Psoas muscle (tissue), 8 donors: ENCODE data around the gene TXNL4B. TPM values are rescaled to one million over a fixed set of nuclear protein-coding genes. Genes with fewer than 3 reads are reported as not detected.

Experiments used
- ATAC-seq, 4 donors: fragments of 200-7000 bp; cut with Tn5 transposase; one replicate each; pipeline ENCODE4 v1.9.1; 2020; ENCODE audit warnings: moderate library complexity in 3 of 4, mild to moderate bottlenecking in 2 of 4
- DNase-seq, 2 donors: peaks; one replicate each; pipeline ENCODE4 v3.0.0-alpha.2; 2020
- H3K27ac ChIP-seq: fragments of 200-600 bp; one replicate; pipeline ENCODE4 v1.8.0; 2022
- H3K27me3 ChIP-seq, 3 donors: fragments of 200-600 bp in 1 of 3; one replicate each; pipeline versions ENCODE4 v1.6.1 to v1.8.0; 2013 to 2022; ENCODE audit warnings: low read length in 2 of 3, mild to moderate bottlenecking in 2 of 3, moderate library complexity in 1 of 3; ENCODE audit not compliant: insufficient read depth in 3 of 3
- H3K36me3 ChIP-seq, 2 donors: fragments of 200-600 bp in 1 of 2; one replicate each; pipeline versions ENCODE4 v1.6.1 to v1.8.0; 2013 to 2022; ENCODE audit warnings: low read depth in 1 of 2, mild to moderate bottlenecking in 1 of 2, moderate library complexity in 1 of 2; ENCODE audit not compliant: insufficient read depth in 1 of 2
- H3K4me1 ChIP-seq: fragments of 200-600 bp; one replicate; pipeline ENCODE4 v1.8.0; 2022
- H3K4me3 ChIP-seq: fragments of 200-600 bp; one replicate; pipeline ENCODE4 v1.8.0; 2022; ENCODE audit warnings: mild to moderate bottlenecking
- H3K9me3 ChIP-seq: fragments of 200-600 bp; one replicate; pipeline ENCODE4 v1.8.0; 2022
- CTCF ChIP-seq: fragments of 200-600 bp; IDR thresholded peaks from one replicate; pipeline ENCODE4 v1.8.0; 2022; ENCODE audit warnings: antibody characterized with exemption
- WGBS, 3 donors: extraction: QIAGEN DNeasy Blood & Tissue Kit; methylation state at CpG; one replicate each; pipeline versions ENCODE4 v1.1.6 to v1.1.7; 2013; 5-methylcytosine and 5-hydroxymethylcytosine counted together
- intact Hi-C, 2 donors: fragments of 100-400 bp; cut with DNase I; formaldehyde crosslinking; loops; one replicate each; pipeline versions ENCODE4 v1.11.0 to v1.14.2; 2022
- long read RNA-seq, 2 donors: library from polyadenylated mRNA; unstranded; transcript quantifications; one replicate each; pipeline ENCODE4 v2.0.0, GENCODE V29; 2021
- polyA plus RNA-seq, 3 donors: library from polyadenylated mRNA; stranded (reverse); fragments of 200-250 nt; gene quantifications; one replicate each; pipeline ENCODE4 v1.2.3, GENCODE V29; 2013
- total RNA-seq, 4 donors: library from RNA; stranded (reverse); fragmentation: NEBNext Ultra II Directional in 2 of 4; extraction: Animal tissue kit (Norgen Biotek cat#: 25700) in 2 of 4; gene quantifications; one replicate each; pipeline versions ENCODE4 v1.2.1 to v1.2.4, GENCODE V29; 2021 to 2023
- donor health status: healthy with polysubstance abuse.
- donor health status: DM: no; HTN: no; CAD: no; lungs with moderate emphysema.
- donor health status: Bipolar disorder and iron deficiency.
- donor health status: healthy.
- donor health status: DM: yes; HTN: yes; CAD: no.
- donor health status: DM: no; HTN: no; CAD: no.
- donor health status: DM: no; HTN: no; CAD: no.
- donor health status: DM: yes; HTN: yes; CAD: no.

Gene TXNL4B
- total RNA-seq (10 to 100 TPM in 1 of 4 donors, 1 to 10 TPM in 3; 6.7 to 13.1 (median 8.7) TPM), polyA plus RNA-seq (10 to 100 TPM in 2 of 3 donors, 1 to 10 TPM in 1; 8.3 to 52.1 (median 20.7) TPM)
- long read RNA-seq, donor 1, partial matches to known transcripts: 0 of 4 reads
- long read RNA-seq, donor 1, other reads (novel, unspliced or antisense): 2 of 4 reads
- long read RNA-seq, donor 2, transcript TXNL4B-201 (4 exons, 2,556 nt): major isoform, 10 of 12 reads
- long read RNA-seq, donor 2, partial matches to known transcripts: 0 of 12 reads
- long read RNA-seq, donor 2, other reads (novel, unspliced or antisense): 2 of 12 reads

GRCh38 chr16:72093448-72094265 lies at the start of gene TXNL4B, which contains the start of gene DHX38:
Gene TXNL4B, minus strand, starts transcription at chr16:72093620. Its CDS starts 2,871 bp downstream, at chr16:72090749.
Gene DHX38, plus strand, starts transcription at chr16:72093847. Its CDS starts 2,311 bp downstream, at chr16:72096158.
- peaks cover 18 to 54% of the 10 kb centered on the region in 2 donors for H3K36me3 ChIP-seq
- intact Hi-C loops: loop anchor here (2.0 to 10.0 kb wide), 3 partner anchors 81 to 239 kb away; partner anchors contain the start of gene DHODH (in 1 of the 2)
- no peaks in the 10 kb centered on the region for H3K27me3 ChIP-seq
- TF ChIP-seq CTCF: no peak
- H3K4me3 ChIP-seq: peak within 1 kb of the TSS; percentile 89
- no peaks in the 10 kb centered on the region for H3K9me3 ChIP-seq
- H3K4me1 ChIP-seq: peaks cover 21% of the 10 kb centered on the region
- peak within 1 kb of the TSS; percentile 86 for H3K27ac ChIP-seq
- DNase-seq: peak; percentile 91 to 95
- peak; percentile 98 to 99 (median 99) for ATAC-seq
- WGBS, 3 donors: 0 to 1% (median 0%) methylated on average over 43 of the region's 43 CpGs

GRCh38 chr16:72142476-72142875 lies 49.1 kb upstream of the TXNL4B start:
- H3K36me3 ChIP-seq: no peaks in the 10 kb centered on the region
- no peak overlapping the region for H3K27ac ChIP-seq
- DNase-seq (no peak), ATAC-seq (no peak)
- H3K4me3 ChIP-seq: no peak overlapping the region
- intact Hi-C loops: no loop called here
- WGBS, 3 donors: 47 to 73% (median 55%) methylated on average over 1 of the region's 1 CpG
- H3K4me1 ChIP-seq: no peaks in the 10 kb centered on the region
- no peak for TF ChIP-seq CTCF
- H3K27me3 ChIP-seq: no peaks in the 10 kb centered on the region
- no peaks in the 10 kb centered on the region for H3K9me3 ChIP-seq

GRCh38 chr16:72139908-72140307 lies 46.5 kb upstream of the TXNL4B start:
- no peaks in the 10 kb centered on the region for H3K36me3 ChIP-seq
- no peak overlapping the region for H3K4me3 ChIP-seq
- no peak overlapping the region for H3K27ac ChIP-seq
- ATAC-seq: no peak
- 93 to 99% (median 96%) methylated on average over 2 of the region's 2 CpGs for WGBS, 3 donors
- no peaks in the 10 kb centered on the region for H3K27me3 ChIP-seq
- no peak for TF ChIP-seq CTCF
- no peaks in the 10 kb centered on the region for H3K4me1 ChIP-seq
- no peaks in the 10 kb centered on the region for H3K9me3 ChIP-seq
- DNase-seq: no peak
- intact Hi-C loops: no loop called here

- 62 to 85% (median 78%) methylated on average over 4 of the region's 4 CpGs for WGBS, 3 donors
- no peak overlapping the region for H3K4me3 ChIP-seq
- no peak for DNase-seq
- intact Hi-C loops: no loop called here
- H3K36me3 ChIP-seq: no peaks in the 10 kb centered on the region
- no peaks in the 10 kb centered on the region for H3K9me3 ChIP-seq
- no peak overlapping the region for H3K27ac ChIP-seq
- no peak for TF ChIP-seq CTCF
- no peaks in the 10 kb centered on the region for H3K27me3 ChIP-seq
- H3K4me1 ChIP-seq: no peaks in the 10 kb centered on the region
- ATAC-seq: no peak
Observed at GRCh38 chr16:72138064-72138572, 44.7 kb upstream of the TXNL4B start.
